ENCODE data around the gene SIK3. TPM values are rescaled to one million over a fixed set of nuclear protein-coding genes. Genes with fewer than 3 reads are reported as not detected.

SIK3 gene
- total RNA-seq, 1 experiment from 2014 or later, result 34.4 TPM

- no peak for DNase-seq (ENCODE audit: low spot score)
- H3K36me3 Mint-ChIP-seq, result peaks cover 4% of the 10 kb centered on the region; the same call in 1 of the 2 replicates
- H3K27me3 Mint-ChIP-seq (ENCODE audit: low read depth), result no peaks in the 10 kb centered on the region
- no peak for TF ChIP-seq E2F5 (CRISPR knock-in tag; IDR thresholded peaks at IDR 0.05)
- TF ChIP-seq USF1 (CRISPR knock-in tag; IDR thresholded peaks at IDR 0.05), result no peak
- TF ChIP-seq, protein P1, sequence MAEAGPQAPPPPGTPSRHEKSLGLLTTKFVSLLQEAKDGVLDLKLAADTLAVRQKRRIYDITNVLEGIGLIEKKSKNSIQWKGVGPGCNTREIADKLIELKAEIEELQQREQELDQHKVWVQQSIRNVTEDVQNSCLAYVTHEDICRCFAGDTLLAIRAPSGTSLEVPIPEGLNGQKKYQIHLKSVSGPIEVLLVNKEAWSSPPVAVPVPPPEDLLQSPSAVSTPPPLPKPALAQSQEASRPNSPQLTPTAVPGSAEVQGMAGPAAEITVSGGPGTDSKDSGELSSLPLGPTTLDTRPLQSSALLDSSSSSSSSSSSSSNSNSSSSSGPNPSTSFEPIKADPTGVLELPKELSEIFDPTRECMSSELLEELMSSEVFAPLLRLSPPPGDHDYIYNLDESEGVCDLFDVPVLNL (CRISPR knock-in tag; IDR thresholded peaks at IDR 0.05; ENCODE audit: borderline replicate concordance, low read depth), result no peak
- TF ChIP-seq, protein P2, sequence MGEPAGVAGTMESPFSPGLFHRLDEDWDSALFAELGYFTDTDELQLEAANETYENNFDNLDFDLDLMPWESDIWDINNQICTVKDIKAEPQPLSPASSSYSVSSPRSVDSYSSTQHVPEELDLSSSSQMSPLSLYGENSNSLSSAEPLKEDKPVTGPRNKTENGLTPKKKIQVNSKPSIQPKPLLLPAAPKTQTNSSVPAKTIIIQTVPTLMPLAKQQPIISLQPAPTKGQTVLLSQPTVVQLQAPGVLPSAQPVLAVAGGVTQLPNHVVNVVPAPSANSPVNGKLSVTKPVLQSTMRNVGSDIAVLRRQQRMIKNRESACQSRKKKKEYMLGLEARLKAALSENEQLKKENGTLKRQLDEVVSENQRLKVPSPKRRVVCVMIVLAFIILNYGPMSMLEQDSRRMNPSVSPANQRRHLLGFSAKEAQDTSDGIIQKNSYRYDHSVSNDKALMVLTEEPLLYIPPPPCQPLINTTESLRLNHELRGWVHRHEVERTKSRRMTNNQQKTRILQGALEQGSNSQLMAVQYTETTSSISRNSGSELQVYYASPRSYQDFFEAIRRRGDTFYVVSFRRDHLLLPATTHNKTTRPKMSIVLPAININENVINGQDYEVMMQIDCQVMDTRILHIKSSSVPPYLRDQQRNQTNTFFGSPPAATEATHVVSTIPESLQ (CRISPR knock-in tag; IDR thresholded peaks at IDR 0.05), result no peak
- no peak for TF ChIP-seq SOX15 (CRISPR knock-in tag; IDR thresholded peaks at IDR 0.05)
- no peak for TF ChIP-seq CREM (CRISPR knock-in tag; IDR thresholded peaks at IDR 0.05)
- no peak for TF ChIP-seq GABPB1 (CRISPR knock-in tag; IDR thresholded peaks at IDR 0.05)
- TF ChIP-seq, protein P3, sequence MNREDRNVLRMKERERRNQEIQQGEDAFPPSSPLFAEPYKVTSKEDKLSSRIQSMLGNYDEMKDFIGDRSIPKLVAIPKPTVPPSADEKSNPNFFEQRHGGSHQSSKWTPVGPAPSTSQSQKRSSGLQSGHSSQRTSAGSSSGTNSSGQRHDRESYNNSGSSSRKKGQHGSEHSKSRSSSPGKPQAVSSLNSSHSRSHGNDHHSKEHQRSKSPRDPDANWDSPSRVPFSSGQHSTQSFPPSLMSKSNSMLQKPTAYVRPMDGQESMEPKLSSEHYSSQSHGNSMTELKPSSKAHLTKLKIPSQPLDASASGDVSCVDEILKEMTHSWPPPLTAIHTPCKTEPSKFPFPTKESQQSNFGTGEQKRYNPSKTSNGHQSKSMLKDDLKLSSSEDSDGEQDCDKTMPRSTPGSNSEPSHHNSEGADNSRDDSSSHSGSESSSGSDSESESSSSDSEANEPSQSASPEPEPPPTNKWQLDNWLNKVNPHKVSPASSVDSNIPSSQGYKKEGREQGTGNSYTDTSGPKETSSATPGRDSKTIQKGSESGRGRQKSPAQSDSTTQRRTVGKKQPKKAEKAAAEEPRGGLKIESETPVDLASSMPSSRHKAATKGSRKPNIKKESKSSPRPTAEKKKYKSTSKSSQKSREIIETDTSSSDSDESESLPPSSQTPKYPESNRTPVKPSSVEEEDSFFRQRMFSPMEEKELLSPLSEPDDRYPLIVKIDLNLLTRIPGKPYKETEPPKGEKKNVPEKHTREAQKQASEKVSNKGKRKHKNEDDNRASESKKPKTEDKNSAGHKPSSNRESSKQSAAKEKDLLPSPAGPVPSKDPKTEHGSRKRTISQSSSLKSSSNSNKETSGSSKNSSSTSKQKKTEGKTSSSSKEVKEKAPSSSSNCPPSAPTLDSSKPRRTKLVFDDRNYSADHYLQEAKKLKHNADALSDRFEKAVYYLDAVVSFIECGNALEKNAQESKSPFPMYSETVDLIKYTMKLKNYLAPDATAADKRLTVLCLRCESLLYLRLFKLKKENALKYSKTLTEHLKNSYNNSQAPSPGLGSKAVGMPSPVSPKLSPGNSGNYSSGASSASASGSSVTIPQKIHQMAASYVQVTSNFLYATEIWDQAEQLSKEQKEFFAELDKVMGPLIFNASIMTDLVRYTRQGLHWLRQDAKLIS (CRISPR knock-in tag; IDR thresholded peaks at IDR 0.05; ENCODE audit: borderline replicate concordance), result no peak
- TF ChIP-seq ETV6 (CRISPR knock-in tag; IDR thresholded peaks at IDR 0.05), result no peak
- no peak for TF ChIP-seq ZNF416 (CRISPR knock-in tag; IDR thresholded peaks at IDR 0.05)
- TF ChIP-seq, protein P4, sequence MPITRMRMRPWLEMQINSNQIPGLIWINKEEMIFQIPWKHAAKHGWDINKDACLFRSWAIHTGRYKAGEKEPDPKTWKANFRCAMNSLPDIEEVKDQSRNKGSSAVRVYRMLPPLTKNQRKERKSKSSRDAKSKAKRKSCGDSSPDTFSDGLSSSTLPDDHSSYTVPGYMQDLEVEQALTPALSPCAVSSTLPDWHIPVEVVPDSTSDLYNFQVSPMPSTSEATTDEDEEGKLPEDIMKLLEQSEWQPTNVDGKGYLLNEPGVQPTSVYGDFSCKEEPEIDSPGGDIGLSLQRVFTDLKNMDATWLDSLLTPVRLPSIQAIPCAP (CRISPR knock-in tag; IDR thresholded peaks at IDR 0.05), result no peak
- TF ChIP-seq, protein P5, sequence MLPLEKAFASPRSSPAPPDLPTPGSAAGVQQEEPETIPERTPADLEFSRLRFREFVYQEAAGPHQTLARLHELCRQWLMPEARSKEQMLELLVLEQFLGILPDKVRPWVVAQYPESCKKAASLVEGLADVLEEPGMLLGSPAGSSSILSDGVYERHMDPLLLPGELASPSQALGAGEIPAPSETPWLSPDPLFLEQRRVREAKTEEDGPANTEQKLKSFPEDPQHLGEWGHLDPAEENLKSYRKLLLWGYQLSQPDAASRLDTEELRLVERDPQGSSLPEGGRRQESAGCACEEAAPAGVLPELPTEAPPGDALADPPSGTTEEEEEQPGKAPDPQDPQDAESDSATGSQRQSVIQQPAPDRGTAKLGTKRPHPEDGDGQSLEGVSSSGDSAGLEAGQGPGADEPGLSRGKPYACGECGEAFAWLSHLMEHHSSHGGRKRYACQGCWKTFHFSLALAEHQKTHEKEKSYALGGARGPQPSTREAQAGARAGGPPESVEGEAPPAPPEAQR (CRISPR knock-in tag; IDR thresholded peaks at IDR 0.05), result no peak
- ChIA-PET POLR2A (no interaction called here), CTCF (interaction anchor here (1.5 kb wide), 1 partner anchor 11 kb away, joined by 3 read pairs; no protein-coding TSS in a partner anchor)
- peak overlapping the region; percentile 38; the same call in 1 of the 2 replicates for H3K27ac Mint-ChIP-seq
- no peak overlapping the region for H3K4me3 Mint-ChIP-seq
- no peak for ATAC-seq
- no peaks in the 10 kb centered on the region for H3K9me3 Mint-ChIP-seq
- H3K4me1 Mint-ChIP-seq, result peaks cover 10% of the 10 kb centered on the region
These were observed 151.8 kb downstream of the SIK3 start for GRCh38 chr11:116946414-116946813.

DNA sequence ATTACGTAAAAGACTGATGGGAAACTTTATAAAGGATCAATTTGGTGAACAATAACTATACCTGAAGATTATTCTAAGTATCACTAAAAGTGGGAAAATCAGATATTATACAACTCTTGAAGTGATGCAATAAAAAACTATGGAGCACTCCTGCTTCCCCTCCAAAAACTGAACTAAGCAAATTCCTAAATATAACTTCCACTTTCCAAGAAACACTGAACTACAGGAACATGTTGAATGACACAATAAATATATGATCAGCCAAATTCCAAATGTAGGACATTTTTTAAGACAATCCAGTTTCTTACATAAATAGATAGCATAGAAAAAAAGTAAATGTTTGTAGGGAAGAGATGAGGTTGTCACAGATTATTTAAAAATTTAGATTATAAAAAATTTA lies 158.7 kb downstream of the SIK3 start:
- H3K36me3 Mint-ChIP-seq, result no peaks in the 10 kb centered on the region; the same call in 1 of the 2 replicates
- no peak overlapping the region for H3K4me3 Mint-ChIP-seq
- no peaks in the 10 kb centered on the region for H3K27me3 Mint-ChIP-seq (ENCODE audit: low read depth)
- H3K4me1 Mint-ChIP-seq, result no peaks in the 10 kb centered on the region
- H3K9me3 Mint-ChIP-seq, result no peaks in the 10 kb centered on the region
- ChIA-PET POLR2A (no interaction called here), CTCF (interaction anchor here (0.8 kb wide), 1 partner anchor 59 kb away, joined by 3 read pairs; no protein-coding TSS in a partner anchor)
- DNase-seq (ENCODE audit: low spot score) (no peak), ATAC-seq (no peak)
- no peak overlapping the region for H3K27ac Mint-ChIP-seq
- TF ChIP-seq FOXK1 (CRISPR knock-in tag; IDR thresholded peaks at IDR 0.05) (no peak), GRHL2 (CRISPR knock-in tag; IDR thresholded peaks at IDR 0.05; ENCODE audit: insufficient replicate concordance, severe bottlenecking) (no peak), ZNF263 (CRISPR knock-in tag; IDR thresholded peaks at IDR 0.05; ENCODE audit: low read depth) (no peak), TEAD1 (CRISPR knock-in tag; IDR thresholded peaks at IDR 0.05) (no peak), TCF7 (CRISPR knock-in tag; IDR thresholded peaks at IDR 0.05; ENCODE audit: low read depth) (no peak), FOXJ3 (CRISPR knock-in tag; IDR thresholded peaks at IDR 0.05; ENCODE audit: borderline replicate concordance) (no peak)
- TF ChIP-seq, protein P6, sequence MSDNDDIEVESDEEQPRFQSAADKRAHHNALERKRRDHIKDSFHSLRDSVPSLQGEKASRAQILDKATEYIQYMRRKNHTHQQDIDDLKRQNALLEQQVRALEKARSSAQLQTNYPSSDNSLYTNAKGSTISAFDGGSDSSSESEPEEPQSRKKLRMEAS (CRISPR knock-in tag; IDR thresholded peaks at IDR 0.05), result no peak
- TF ChIP-seq, protein P7, sequence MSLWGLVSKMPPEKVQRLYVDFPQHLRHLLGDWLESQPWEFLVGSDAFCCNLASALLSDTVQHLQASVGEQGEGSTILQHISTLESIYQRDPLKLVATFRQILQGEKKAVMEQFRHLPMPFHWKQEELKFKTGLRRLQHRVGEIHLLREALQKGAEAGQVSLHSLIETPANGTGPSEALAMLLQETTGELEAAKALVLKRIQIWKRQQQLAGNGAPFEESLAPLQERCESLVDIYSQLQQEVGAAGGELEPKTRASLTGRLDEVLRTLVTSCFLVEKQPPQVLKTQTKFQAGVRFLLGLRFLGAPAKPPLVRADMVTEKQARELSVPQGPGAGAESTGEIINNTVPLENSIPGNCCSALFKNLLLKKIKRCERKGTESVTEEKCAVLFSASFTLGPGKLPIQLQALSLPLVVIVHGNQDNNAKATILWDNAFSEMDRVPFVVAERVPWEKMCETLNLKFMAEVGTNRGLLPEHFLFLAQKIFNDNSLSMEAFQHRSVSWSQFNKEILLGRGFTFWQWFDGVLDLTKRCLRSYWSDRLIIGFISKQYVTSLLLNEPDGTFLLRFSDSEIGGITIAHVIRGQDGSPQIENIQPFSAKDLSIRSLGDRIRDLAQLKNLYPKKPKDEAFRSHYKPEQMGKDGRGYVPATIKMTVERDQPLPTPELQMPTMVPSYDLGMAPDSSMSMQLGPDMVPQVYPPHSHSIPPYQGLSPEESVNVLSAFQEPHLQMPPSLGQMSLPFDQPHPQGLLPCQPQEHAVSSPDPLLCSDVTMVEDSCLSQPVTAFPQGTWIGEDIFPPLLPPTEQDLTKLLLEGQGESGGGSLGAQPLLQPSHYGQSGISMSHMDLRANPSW (CRISPR knock-in tag; conservative IDR thresholded peaks at IDR 0.05; ENCODE audit: low read depth), result no peak

Measured in WTC11 (cell line).